HG03571 (cell line): ENCODE measurements around the gene LHFPL3.
"Not testable (repeated sequence)": the region's sequence is repeated elsewhere in the genome, so short reads cannot be mapped to it uniquely, and the experiment has no call there.

Experiments used
- ATAC-seq: cut with Tn5 transposase; IDR thresholded peaks from one replicate; pipeline ENCODE4 v1.9.1; 2021; ENCODE audit not compliant: unreplicated experiment

LHFPL3 gene

GRCh38 chr7:104926189-104926588 lies 597.8 kb downstream of the LHFPL3 start:
- not testable (repeated sequence) for ATAC-seq

- ATAC-seq: no peak
Measured at GRCh38 chr7:104926601-104927041, 598.2 kb downstream of the LHFPL3 start.

DNA sequence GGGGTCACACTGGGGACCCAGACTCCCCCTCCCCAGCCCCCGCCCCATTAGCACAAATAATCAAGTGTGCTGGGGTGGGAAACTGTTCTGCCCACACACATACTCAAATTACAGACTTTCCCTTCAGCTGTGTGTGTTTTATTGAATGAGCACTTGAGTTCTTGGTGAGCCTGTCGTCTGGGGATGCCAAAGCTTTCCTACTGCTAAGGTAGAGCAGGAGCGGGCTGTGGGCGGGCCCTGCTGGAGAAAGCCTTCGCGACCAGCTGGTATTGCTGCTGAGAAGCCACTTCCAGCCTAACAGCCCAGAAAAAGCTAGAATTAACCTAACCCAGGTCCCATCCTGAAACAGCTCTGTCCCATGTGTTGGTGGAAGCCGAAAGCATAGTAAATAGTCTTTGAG lies 598.7 kb downstream of the LHFPL3 start:
- no peak for ATAC-seq

- no peak for ATAC-seq
Measured at GRCh38 chr7:104928721-104929400, 600.5 kb downstream of the LHFPL3 start.

DNA sequence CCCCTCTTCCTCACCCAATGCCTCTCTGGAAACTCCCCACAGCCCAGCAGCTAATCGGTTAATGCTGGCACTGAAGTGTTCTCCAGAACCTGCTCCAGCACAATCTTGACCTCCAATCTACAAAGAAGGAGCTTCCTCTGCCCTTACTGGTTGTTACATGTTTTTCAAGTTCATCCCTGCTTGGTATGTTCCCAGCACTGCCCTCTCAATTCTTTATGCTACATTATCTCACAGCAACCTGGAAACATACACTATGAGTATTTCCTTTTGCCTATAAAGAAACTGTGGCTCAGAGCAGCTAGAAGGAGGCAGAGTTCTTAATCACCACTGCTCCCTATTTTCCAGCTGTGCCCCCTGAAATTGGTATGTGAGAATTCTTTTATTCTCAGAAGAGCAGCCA lies 601.5 kb downstream of the LHFPL3 start:
- ATAC-seq: no peak

DNA sequence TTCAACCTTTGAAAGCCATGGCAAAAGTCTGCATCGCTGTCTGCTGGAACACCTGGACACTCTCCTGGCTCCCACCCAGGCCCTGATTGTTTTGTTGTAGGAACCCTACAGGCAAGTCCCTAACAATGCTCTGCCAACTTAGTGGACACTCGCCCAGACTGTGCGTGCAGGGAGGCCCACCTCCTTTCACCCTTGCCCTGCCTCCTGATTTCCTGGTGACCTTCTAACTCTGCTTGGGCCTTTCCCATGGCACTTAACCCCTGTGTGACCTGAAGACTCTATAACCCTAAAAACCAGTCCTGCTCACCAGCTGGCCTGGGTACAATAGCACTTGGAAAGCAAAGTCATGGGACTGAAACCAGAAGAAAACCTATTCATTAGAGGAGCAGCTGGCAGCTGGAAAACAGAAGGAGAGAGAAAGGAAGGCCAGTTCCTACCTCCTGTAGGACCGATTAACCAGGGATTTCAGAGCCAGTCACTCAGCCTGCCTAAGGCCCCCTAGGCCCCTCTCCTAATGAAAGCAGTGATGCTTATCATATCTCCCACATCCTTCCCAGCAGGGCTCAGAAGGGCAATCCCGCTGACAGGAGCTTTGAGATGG lies 602.9 kb downstream of the LHFPL3 start:
- ATAC-seq: no peak

DNA sequence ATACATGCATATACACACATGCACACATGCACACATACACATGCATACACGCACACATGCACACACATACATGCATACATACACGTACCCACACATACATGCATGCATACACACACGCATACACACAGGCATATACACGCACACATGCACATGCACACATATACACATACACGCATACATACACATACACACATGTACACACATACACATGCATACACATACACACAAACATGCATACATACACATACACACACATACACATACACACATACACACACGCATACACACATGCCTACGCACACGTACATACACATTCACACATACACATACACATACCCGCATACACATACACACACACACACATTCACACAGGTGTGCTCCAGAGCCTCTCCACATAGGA lies 604.6 kb downstream of the LHFPL3 start:
- no peak for ATAC-seq

DNA sequence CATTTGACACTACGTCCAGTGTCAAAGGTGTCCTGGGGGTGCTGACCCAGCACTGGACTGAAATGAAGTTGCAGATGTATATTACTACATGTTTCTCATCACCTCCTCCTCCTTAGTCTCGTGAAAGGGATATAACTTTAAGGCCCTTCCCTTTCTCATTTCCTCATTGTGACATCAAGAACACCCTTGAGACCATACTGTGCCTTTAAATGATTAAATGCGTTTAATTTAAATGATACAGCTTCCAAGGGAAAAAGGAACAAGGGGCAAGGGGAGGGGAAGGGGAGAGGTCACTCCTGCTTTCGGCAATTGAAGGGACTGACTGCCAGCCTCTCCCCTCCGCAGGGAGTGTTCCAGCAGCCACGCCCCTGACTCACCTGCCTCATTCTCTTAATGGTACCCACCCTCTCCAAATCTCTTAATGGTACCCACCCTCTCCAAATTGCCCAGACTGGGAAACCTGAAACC lies 605.2 kb downstream of the LHFPL3 start:
- ATAC-seq: no peak

- no peak for ATAC-seq
Measured at GRCh38 chr7:104934665-104935064, 606.3 kb downstream of the LHFPL3 start.

DNA sequence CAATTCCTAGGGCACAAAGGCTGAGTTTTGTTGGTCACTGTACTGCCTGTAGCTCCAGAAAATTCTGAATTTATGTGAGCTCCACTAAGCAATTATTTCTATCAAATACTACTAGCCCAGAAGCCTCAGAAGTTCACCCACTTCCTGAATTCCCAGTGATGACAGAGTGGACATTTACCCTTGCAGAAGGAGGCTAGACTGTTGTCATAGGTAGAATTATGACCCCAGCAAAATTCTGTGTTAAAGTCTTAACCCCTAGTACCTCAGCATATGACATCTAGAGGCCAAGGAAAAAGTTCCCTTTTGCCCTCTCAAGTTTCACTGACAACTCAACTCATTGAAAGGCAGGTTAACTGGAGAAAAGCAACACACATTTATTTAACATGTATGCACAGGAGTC lies 606.9 kb downstream of the LHFPL3 start:
- ATAC-seq: no peak

- no peak for ATAC-seq
Measured at GRCh38 chr7:104936546-104936945, 608.1 kb downstream of the LHFPL3 start.

GRCh38 chr7:104937489-104937888 lies 609.1 kb downstream of the LHFPL3 start:
- ATAC-seq: not testable (repeated sequence)

- no peak for ATAC-seq
Measured at GRCh38 chr7:104938741-104939390, 610.5 kb downstream of the LHFPL3 start.

DNA sequence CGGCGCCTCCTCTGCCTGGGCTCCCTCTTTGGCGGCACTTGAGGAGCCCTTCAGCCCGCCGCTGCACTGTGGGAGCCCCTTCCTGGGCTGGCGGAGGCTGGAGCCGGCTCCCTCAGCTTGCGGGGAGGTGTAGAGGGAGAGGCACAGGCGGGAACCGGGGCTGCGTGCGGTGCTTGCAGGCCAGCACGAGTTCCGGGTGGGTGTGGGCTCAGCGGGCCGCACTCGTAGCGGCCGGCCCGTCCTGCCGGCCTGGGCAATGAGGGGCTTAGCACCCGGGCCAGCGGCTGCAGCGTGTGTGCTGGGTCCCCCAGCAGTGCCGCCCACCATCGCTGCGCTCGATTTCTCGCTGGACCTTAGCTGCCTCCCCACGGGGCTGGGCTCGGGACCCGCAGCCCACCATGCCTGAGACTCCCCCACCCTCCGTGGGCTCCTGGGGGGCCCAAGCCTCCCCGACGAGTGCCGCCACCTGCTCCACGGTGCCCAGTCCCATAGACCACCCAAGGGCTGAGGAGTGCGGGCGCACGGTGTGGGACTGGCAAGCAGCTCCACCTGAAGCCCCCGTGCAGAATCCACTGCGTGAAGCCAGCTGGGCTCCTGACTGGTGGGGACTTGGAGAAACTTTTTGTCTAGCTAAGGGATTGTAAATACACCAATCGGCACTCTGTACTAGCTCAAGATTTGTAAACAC lies 611.8 kb downstream of the LHFPL3 start:
- ATAC-seq: no peak

DNA sequence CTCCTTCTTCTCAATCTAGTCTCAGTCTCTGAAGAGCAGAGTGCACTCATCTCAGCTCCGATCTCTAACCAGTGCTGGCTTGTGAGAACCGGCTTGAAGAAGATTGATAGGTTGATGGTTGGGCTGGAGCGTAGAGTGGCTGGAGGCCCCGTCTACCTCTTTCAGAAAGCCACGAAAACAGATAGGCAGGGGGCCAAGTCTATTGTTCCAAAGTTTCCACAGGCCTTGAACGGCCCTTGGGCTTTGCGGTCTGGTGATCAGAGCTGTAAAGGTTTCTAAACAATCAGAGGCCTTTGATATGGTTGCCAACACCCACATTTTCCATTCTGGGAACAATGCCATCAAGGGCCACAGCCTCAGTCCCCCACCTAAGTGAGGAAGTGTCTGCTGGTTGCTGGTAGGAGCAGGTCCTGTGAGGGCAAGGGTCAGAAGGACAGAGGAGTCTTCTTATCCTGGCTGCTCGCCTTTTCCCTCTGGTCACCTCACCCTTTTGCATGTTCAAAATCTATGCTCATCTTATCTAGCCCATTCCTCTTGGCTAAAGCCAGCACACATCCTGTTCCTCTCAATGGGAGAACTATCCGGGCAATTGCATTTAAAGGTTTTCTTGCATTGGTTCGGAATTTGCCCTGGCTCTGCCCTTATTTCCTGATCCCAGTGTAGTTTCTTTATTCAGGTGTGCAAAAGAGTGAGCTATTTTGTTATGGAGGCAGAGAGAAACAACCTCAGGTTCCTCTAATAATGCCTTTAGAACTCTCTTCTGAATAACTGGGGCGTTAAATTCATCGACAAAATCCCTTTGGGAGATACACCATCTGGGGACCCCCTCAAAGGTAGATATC lies 615.3 kb downstream of the LHFPL3 start:
- ATAC-seq: peak; percentile 29

DNA sequence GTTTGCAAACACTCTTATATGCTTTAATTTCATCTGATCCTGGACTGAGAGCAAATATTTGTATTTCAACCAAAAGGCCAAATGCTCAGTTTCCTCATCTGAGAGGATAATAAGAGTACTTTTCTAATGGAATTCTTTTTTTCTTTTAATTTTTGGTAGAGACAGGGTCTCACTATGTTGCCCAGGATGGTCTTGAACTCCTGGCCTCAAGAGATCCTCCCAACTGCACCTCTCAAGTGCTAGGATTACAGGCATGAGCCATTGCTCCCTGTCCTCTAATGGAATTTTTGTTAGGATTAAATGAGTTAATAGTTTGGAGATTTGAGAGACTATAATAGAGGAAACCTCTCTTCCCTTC lies 617.2 kb downstream of the LHFPL3 start:
- no peak for ATAC-seq

DNA sequence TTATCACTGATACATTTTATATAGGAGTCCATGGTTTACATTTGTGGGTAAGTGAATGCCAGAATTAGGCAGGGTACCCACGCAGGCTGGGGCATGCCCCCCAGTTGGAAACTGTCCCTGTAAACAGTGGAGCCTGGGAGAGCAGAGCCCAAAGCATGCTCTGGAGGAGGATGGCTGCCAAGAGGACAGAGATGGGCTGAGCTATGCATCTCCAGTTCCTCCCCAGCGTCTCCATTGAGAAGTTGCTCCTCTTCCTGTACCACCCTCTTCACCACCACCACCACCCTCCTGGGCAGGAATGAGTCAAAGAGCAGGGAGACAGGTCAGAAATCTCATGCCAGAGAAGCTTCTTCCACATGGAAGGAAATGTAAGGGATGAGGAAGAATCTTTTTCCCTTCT lies 617.9 kb downstream of the LHFPL3 start:
- no peak for ATAC-seq

DNA sequence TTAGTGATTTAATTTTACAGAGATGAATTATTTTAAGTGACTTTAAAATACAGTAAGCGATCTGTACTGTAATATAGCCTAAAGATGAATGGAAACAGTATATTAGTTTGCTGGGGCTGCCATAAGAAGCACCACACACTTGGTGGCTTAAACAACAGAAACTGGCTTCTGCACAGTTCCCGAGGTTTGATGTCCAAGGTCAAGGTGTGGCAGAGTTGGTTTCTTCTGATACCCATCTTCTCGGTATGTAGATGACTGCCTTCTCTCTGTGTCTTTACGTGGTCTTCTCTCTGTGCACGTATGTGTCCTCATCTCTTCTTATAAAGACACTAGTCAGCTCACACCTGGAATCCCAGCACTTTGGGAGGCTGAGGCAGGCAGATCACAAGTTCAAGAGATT lies 621.6 kb downstream of the LHFPL3 start:
- no peak for ATAC-seq

DNA sequence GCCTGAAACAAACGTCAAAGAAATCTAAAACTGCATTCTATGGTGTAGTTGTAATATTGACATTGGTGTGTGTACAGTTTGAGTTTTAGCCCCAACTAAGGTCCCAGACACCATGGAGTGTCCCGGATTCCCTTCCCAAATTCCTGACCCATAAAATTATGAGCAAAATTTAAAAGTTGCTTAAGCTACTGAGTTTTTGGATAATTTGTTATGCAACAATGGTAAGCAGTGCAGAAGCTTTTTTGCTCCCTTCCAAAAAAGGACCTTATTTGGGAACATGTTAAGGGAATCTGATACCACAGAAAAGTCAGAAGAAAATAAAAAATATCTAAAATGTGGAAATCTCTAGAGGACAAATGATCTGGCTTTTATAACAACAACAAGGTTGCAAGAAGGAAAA lies 622.4 kb downstream of the LHFPL3 start:
- no peak for ATAC-seq

DNA sequence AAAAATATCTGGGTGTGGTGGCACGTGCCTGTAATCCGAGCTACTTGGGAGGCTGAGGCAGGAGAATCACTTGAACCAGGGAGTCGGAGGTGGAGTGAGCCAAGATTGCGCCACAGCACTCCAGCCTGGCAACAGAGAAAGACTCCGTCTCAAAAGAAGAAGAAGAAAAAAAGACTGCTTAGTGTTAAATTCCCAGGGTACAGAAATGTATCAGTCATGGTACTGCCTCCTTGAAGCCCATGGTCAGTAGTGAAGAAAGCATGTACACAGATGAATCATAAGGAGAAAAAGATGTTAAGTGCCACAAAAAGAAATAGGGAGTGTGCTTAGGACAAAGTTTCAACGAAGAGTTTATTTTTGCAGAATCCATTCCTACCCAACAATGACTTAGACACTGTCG lies 623.1 kb downstream of the LHFPL3 start:
- no peak for ATAC-seq

GRCh38 chr7:104955276-104955675 lies 626.9 kb downstream of the LHFPL3 start:
- no peak for ATAC-seq
